ENCODE measurements around the gene TCHH.
A peak's percentile ranks its signal among the peaks of the same experiment; 100 is the strongest.
"Not testable (repeated sequence)": the region's sequence is repeated elsewhere in the genome, so short reads cannot be mapped to it uniquely, and the experiment has no call there.

The TCHH gene

DNA sequence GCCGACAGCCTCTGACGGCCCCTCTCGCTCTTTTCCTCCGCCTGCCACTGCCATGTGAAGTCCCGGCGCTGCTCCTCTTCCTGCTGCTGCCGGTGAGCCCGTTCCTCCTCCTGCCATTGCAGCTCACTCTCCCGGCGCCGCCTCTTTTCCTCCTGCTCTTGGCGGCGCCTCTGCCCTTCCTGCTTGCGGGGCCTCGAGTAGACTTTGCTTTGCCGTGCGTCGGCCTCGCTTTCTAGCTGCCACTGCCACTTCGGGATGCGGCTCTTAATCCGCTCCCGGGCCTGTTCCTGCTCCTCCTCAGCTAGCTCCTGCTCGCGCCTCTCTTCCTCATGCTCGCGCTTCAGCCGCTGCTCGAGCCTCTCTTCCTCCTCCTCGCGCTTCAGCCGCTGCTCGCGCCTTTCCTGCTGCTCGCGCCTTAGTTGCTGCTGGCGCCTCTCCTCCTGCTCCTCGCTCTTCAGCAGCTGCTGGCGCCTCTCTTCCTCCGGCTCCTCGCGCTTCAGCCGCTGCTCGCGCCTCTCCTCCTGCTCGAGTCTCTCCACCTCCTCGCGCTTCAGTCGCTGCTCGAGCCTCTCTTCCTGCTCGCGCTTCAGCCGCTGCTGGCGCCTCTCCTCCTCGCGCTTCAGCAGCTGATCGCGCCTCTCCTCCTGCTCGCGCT, 4.3 kb downstream of the TCHH start:
- peak; percentile 38 for DNase-seq

- DNase-seq, result peak; percentile 12
Observed at GRCh38 chr1:152110365-152110859, 4.8 kb downstream of the TCHH start.

DNA sequence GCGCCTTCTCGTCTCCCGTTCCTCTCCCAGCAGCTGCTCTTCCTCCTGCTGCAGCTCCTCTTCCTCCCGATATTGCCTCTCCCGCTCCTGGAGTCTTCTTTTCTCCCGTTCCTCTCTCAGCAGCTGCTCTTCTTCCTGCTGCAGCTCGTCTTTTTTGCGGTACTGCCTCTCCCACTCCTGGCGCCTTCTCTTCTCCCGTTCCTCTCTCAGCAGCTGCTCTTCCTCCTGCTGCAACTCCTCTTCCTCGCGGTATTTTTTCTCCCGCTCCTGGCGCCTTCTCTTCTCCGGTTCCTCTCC, 5.3 kb downstream of the TCHH start:
- no peak for DNase-seq

DNA sequence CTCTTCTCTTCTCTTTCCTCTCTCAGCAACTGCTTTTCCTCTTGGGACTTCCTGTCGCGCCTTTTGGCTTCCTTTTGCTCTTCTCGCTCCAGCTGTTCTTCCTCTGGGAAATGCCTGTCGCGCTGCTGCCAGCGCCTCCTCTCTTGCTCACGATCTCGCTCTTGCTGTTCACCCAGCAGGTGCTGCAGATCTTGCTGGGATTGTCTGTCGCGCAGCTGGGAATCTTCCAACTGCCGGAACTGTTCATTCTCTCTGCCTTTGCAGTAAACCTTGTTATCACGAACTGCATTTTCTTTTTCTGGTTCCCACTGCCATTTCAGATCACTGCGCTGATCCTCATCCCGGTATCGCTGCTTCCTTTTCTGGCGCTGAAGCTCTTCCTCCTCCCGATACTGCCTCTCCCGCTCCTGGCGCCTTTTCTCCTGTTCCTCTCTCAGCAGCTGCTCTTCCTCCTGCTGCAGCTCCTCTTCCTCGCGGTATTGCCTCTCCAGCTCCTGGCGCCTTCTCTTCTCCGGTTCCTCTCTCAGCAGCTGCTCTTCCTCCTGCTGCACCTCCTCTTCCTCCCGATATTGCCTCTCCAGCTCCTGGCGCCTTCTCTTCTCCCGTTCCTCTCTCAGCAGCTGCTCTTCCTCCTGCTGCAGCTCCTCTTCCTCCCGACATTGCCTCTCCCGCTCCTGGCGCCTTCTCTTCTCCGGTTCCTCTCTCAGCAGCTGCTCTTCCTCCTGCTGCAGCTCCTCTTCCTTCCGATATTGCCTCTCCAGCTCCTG, 5.8 kb downstream of the TCHH start:
- DNase-seq, result no peak

DNA sequence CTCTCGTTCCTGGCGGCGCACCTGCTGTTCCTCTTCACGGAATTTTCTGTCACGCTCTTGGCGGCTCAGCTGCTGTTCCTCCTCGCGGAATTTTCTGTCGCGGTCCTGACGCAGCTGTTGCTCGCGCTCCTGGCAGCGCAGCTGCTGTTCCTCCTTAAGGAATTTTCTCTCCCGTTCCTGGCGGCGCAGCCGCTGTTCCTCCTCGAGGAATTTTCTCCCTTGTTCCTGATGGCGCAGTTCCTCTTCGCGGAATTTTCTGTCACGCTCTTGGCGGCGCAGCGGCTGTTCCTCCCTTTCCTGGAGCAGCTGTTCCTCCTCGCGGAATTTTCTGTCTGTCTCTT, 6.4 kb downstream of the TCHH start:
- no peak for DNase-seq

DNA sequence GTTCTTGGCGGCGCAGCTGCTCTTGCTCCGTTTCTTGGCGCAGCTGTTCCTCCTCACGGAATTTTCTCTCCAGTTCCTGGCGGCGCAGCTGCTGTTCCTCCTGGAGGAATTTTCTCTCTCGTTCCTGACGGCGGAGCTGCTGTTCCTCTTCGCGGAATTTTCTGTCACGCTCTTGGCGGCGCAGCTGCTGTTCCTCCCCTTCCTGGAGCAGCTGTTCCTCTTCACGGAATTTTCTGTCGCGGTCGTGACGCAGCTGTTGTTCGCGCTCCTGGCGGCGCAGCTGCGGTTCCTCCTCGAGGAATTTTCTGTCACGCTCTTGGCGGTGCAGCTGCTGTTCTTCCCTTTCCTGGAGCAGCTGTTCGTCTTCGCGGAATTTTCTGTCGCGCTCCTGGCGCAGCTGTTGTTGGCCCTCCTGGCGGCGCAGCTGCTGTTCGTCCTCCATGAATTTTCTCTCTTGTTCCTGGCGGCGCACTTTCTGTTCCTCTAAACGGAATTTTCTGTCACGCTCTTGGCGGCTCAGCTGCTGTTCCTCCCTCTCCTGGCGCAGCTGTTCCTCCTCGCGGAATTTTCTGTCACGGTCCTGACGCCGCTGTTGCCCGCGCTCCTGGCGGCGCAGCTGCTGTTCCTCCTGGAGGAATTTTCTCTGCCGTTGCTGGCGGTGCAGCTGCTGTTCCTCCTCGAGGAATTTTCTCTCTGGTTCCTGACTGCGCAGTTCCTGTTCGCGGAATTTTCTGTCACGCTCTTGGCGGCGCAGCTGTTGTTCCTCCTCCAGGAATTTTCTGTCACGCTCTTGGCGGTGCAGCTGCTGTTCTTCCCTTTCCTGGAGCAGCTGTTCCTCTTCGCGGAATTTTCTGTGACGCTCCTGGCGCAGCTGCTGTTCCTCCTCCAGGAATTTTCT, 7.0 kb downstream of the TCHH start:
- no peak for DNase-seq

GRCh38 chr1:152107031-152107983, 7.9 kb downstream of the TCHH start:
- no peak for DNase-seq

- no peak for DNase-seq
Observed at GRCh38 chr1:152104854-152105253, 10.4 kb downstream of the TCHH start.

GRCh38 chr1:152096931-152097330, 18.3 kb downstream of the TCHH start:
- no peak for DNase-seq

GRCh38 chr1:152089014-152089674, 26.1 kb downstream of the TCHH start, which contains the start of gene TCHHL1:
TCHHL1 (minus strand) TSS chr1:152089064; CDS start chr1:152088143, 921 bp downstream.
- DNase-seq, result no peak

DNA sequence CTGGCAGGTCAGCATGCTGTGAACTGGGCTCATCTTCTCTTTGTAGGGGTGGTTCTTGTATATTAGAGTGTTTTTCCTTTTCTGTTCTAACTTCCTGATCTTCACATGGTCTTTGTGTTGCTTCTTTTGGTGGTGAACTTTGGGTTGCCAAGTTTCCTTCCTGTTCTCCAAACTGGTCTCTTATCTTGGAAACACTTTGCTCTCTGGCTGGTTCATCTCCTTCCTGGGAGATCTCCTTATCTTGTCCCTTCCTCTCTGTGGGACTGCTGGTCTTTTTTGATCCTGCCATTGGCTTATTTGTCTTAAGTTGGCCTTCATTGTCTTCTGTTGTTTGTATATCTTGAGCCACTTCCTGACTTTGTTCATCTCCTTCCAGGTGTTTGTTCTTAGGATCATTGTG, 28.5 kb downstream of the TCHH start:
- no peak for DNase-seq

DNA sequence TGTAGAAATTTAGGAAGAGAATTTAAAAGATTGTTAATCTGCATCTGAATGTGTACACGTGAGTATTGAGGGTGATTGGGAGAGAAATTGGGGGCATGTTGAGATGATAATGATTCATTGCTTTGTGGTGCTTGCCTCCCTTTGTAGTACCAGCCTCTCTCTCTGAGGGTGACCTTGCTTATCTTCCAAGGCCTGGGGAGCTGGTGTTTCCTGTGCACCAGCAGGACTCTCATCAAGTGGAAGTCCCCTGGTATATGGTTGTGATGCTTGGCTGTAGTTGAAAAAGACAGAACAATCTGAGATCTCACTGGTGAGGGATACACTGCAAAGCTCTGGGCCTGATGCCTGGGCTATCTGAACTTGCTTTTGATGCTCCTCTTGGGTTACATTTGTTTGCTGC, 30.4 kb downstream of the TCHH start:
- DNase-seq, result no peak

GRCh38 chr1:152081026-152081425, 34.2 kb downstream of the TCHH start:
- DNase-seq, result not testable (repeated sequence)

DNA sequence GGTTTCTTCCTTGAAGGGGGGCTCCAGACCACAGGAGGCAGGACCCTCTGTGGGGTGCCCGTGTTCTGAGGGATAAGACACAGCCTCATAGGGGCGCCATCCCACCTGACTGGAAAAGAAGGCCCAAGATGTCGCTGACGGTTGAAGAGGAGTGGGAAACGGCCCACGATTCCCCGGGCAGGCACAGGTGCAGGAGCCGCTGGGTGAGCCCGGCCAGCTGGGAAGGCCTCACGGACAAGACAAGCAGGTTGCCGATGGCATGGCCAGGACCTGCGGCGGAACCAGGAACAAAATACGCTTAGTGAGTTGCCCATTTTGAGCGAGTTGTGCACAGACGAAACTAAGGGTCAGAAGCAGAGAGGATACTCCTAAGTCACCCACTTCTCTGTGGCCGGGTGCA, 34.8 kb downstream of the TCHH start:
- not testable (repeated sequence) for DNase-seq

GRCh38 chr1:152078831-152079441, 36.3 kb downstream of the TCHH start:
- DNase-seq, result no peak

DNA sequence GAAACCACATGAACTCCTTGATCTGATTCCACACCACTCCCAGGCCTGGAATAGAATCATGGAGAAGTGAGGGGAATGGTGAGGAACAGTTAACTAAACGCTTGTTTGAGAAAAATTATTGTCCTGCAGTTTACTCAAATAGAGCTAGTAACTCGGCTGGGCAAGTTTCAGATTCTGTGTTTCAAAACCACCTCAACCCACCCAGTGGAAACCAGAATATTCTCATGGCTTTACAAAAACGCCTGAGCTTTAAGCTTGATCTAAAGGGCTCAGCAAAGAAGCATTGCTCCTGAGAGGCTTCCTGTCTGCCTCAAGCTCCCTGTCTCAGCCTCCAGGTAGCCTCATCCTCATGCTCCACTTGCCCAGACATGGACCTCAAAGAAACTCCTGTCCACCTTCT, 42.9 kb downstream of the TCHH start:
- DNase-seq, result no peak

DNA sequence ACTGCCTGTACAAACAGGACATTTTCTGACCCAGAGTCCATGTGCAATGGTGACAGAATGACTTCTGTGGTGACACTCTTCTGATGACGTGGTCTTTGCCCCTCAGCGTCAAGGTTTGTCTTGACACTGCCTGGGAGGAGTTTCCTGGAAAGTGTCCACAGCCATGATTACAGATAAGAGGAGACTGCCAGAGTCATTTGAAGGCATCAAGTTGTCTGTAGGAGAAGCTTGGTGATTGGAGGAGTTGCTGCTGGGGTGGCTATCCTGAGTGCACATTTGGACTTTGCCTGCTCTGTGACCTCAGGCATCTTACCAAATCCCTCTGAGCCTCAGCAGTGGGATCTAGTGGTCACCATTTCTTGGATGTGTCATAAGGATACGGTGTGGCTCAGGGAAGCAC, 44.1 kb downstream of the TCHH start:
- no peak for DNase-seq

DNA sequence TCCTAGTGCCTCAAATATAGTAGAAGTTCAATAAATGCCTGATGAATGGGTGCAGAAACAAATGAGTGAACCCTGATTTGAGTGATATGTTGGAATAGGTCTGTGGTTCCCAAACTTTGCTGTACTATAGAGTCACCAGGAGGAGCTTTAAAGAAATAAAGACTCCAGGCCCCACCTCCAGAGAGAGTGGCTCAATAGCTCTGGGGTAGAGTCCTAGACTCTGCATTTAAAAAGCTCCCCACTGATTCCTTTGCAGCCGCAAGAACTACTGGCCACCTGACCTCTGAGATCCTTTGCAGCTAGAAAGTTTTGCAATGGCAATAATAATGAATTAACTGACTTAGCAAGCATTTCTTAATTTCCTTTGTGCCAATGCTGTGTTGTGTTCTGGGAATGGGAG, 47.3 kb downstream of the TCHH start:
- no peak for DNase-seq

GRCh38 chr1:152067150-152067549, 48.1 kb downstream of the TCHH start:
- no peak for DNase-seq

GRCh38 chr1:152061952-152062351, 53.3 kb downstream of the TCHH start:
- DNase-seq, result no peak
